HEK293 (cell line): ENCODE measurements around the gene RNF13.

Experiments
- CTCF ChIA-PET: fragments of 350-600 bp; formaldehyde crosslinking; extraction: SDS; loops from one replicate; lab custom pipeline; 2021; ENCODE audit warnings: antibody characterized with exemption; lab: Yijun Ruan, JAX
- POLR2A ChIA-PET: fragments of 300-600 bp; formaldehyde crosslinking; extraction: SDS; loops from one replicate; lab custom pipeline; 2020; ENCODE audit warnings: antibody characterized with exemption, inconsistent platforms; lab: Yijun Ruan, JAX
- H3K27ac ChIP-seq: fragments of 200-500 bp; sonication (Bioruptor generic); 2 replicates; pipeline ENCODE4 v1.5.1; 2014; ENCODE audit warnings: low read depth, low read length, control low read depth, inconsistent platforms; ENCODE audit errors: extremely low read depth
- H3K36me3 ChIP-seq, 2 experiments: fragments of 200-500 bp in 1 of 2; sonication (Bioruptor generic) in 1 of 2; 1 replicate in 1 of 2; 2 replicates in 1 of 2; pipeline ENCODE4 v1.5.1; 2014 to 2017; ENCODE audit warnings: inconsistent platforms in 2 of 2, low read length in 2 of 2; ENCODE audit not compliant: control insufficient read depth in 2 of 2, insufficient read depth in 1 of 2
- H3K4me1 ChIP-seq: fragments of 200-500 bp; sonication (Bioruptor generic); 2 replicates; pipeline ENCODE4 v1.5.1; 2014; ENCODE audit warnings: mild to moderate bottlenecking, low read length, inconsistent platforms; ENCODE audit not compliant: control insufficient read depth, insufficient read depth
- H3K4me3 ChIP-seq: 2 replicates; pipeline ENCODE4 v1.5.1; 2011; ENCODE audit warnings: low read depth, mild to moderate bottlenecking, control low read depth, low read length, moderate library complexity
- H3K9me3 ChIP-seq: fragments of 200-500 bp; sonication (Bioruptor generic); 2 replicates; pipeline ENCODE4 v1.5.1; 2014; ENCODE audit warnings: low read depth, low read length, inconsistent platforms; ENCODE audit not compliant: control insufficient read depth, insufficient read depth
- OSR2 ChIP-seq: fragments of 450-650 bp; formaldehyde crosslinking; IDR thresholded peaks from 2 replicates; pipeline ENCODE4 v1.5.1; 2016; ENCODE audit warnings: missing biosample characterization, missing genetic modification characterization
- RBAK ChIP-seq: fragments of 450-650 bp; formaldehyde crosslinking; IDR thresholded peaks from 2 replicates; pipeline ENCODE4 v1.5.1; 2016; ENCODE audit warnings: missing biosample characterization, missing genetic modification characterization
- REPIN1 ChIP-seq: fragments of 450-650 bp; formaldehyde crosslinking; IDR thresholded peaks from 2 replicates; pipeline ENCODE4 v1.5.1; 2017; ENCODE audit warnings: missing biosample characterization, missing genetic modification characterization, low read depth
- REST ChIP-seq: fragments of 450-650 bp; formaldehyde crosslinking; IDR thresholded peaks from 2 replicates; pipeline ENCODE4 v1.5.1; 2016; ENCODE audit warnings: missing biosample characterization, missing genetic modification characterization
- SP7 ChIP-seq: fragments of 450-650 bp; formaldehyde crosslinking; IDR thresholded peaks from 2 replicates; pipeline ENCODE4 v1.5.1; 2016; ENCODE audit warnings: missing biosample characterization, missing genetic modification characterization
- ZBTB7A ChIP-seq: fragments of 450-650 bp; formaldehyde crosslinking; IDR thresholded peaks from 2 replicates; pipeline ENCODE4 v1.5.1; 2016; ENCODE audit warnings: low read depth, missing biosample characterization, missing genetic modification characterization
- ZNF133 ChIP-seq: fragments of 450-650 bp; formaldehyde crosslinking; IDR thresholded peaks from 2 replicates; pipeline ENCODE4 v1.5.1; 2016; ENCODE audit warnings: missing biosample characterization, missing genetic modification characterization
- ZNF398 ChIP-seq: fragments of 450-650 bp; formaldehyde crosslinking; IDR thresholded peaks from 2 replicates; pipeline ENCODE4 v1.5.1; 2017; ENCODE audit warnings: missing biosample characterization, missing genetic modification characterization
- ZNF404 ChIP-seq: fragments of 450-650 bp; formaldehyde crosslinking; IDR thresholded peaks from 2 replicates; pipeline ENCODE4 v1.5.1; 2017; ENCODE audit warnings: missing biosample characterization, missing genetic modification characterization
- ZNF629 ChIP-seq: fragments of 450-650 bp; formaldehyde crosslinking; IDR thresholded peaks from 2 replicates; pipeline ENCODE4 v1.5.1; 2017; ENCODE audit warnings: missing biosample characterization, missing genetic modification characterization
- ZNF747 ChIP-seq: fragments of 450-650 bp; formaldehyde crosslinking; IDR thresholded peaks from 2 replicates; pipeline ENCODE4 v1.5.1; 2016; ENCODE audit warnings: missing biosample characterization, missing genetic modification characterization
- ZSCAN18 ChIP-seq: fragments of 450-650 bp; formaldehyde crosslinking; IDR thresholded peaks from 2 replicates; pipeline ENCODE4 v1.5.1; 2016; ENCODE audit warnings: missing biosample characterization, missing genetic modification characterization
- TF ChIP-seq, protein P1 (sequence below): fragments of 450-650 bp; formaldehyde crosslinking; IDR thresholded peaks from 2 replicates; pipeline ENCODE4 v1.5.1; 2016; ENCODE audit warnings: missing biosample characterization, missing genetic modification characterization
- TF ChIP-seq, protein P2 (sequence below): fragments of 450-650 bp; formaldehyde crosslinking; IDR thresholded peaks from 2 replicates; pipeline ENCODE4 v1.5.1; 2016; ENCODE audit warnings: missing biosample characterization, missing genetic modification characterization
- TF ChIP-seq, protein P3 (sequence below): fragments of 450-650 bp; formaldehyde crosslinking; IDR thresholded peaks from 2 replicates; pipeline ENCODE4 v1.5.1; 2017; ENCODE audit warnings: missing biosample characterization, mild to moderate bottlenecking, missing genetic modification characterization, moderate library complexity

RNF13 gene

GRCh38 chr3:149965278-149965677 lies 152.3 kb downstream of the RNF13 start:
- Histone ChIP-seq H3K4me3 (no peak overlapping the region), H3K27ac (no peak overlapping the region), H3K36me3 (peaks cover 0 to 52% of the 10 kb centered on the region in 2 experiments; a peak in 2 of 3 replicates), H3K4me1 (no peaks in the 10 kb centered on the region; the same call in 1 of the 2 replicates), H3K9me3 (no peaks in the 10 kb centered on the region)
- TF ChIP-seq REPIN1 (no peak), ZNF133 (no peak), REST (tag by site-specific recombination) (no peak), ZNF747 (tag by site-specific recombination) (no peak), ZNF629 (tag by site-specific recombination) (no peak), ZNF398 (tag by site-specific recombination) (no peak), ZNF404 (tag by site-specific recombination) (no peak), RBAK (no peak), ZSCAN18 (no peak), OSR2 (tag by site-specific recombination) (no peak), SP7 (tag by site-specific recombination) (no peak), ZBTB7A (tag by site-specific recombination) (no peak)
- TF ChIP-seq, protein P1, sequence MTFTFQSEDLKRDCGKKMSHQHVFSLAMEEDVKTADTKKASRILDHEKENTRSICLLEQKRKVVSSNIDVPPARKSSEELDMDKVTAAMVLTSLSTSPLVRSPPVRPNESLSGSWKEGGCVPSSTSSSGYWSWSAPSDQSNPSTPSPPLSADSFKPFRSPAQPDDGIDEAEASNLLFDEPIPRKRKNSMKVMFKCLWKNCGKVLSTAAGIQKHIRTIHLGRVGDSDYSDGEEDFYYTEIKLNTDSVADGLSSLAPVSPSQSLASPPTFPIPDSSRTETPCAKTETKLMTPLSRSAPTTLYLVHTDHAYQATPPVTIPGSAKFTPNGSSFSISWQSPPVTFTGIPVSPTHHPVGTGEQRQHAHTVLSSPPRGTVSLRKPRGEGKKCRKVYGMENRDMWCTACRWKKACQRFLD: no peak
- TF ChIP-seq, protein P2, sequence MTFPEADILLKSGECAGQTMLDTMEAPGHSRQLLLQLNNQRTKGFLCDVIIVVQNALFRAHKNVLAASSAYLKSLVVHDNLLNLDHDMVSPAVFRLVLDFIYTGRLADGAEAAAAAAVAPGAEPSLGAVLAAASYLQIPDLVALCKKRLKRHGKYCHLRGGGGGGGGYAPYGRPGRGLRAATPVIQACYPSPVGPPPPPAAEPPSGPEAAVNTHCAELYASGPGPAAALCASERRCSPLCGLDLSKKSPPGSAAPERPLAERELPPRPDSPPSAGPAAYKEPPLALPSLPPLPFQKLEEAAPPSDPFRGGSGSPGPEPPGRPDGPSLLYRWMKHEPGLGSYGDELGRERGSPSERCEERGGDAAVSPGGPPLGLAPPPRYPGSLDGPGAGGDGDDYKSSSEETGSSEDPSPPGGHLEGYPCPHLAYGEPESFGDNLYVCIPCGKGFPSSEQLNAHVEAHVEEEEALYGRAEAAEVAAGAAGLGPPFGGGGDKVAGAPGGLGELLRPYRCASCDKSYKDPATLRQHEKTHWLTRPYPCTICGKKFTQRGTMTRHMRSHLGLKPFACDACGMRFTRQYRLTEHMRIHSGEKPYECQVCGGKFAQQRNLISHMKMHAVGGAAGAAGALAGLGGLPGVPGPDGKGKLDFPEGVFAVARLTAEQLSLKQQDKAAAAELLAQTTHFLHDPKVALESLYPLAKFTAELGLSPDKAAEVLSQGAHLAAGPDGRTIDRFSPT: no peak
- TF ChIP-seq, protein P3, sequence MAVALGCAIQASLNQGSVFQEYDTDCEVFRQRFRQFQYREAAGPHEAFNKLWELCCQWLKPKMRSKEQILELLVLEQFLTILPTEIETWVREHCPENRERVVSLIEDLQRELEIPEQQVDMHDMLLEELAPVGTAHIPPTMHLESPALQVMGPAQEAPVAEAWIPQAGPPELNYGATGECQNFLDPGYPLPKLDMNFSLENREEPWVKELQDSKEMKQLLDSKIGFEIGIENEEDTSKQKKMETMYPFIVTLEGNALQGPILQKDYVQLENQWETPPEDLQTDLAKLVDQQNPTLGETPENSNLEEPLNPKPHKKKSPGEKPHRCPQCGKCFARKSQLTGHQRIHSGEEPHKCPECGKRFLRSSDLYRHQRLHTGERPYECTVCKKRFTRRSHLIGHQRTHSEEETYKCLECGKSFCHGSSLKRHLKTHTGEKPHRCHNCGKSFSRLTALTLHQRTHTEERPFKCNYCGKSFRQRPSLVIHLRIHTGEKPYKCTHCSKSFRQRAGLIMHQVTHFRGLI (tag by site-specific recombination): no peak
- ChIA-PET POLR2A (interaction anchor here (0.6 kb wide), 1 partner anchor 456 kb away, joined by 3 read pairs; no protein-coding TSS in a partner anchor), CTCF (interaction anchor here (0.6 to 4.0 kb wide), 6 partner anchors 19 to 258 kb away, joined by 3 to 31 read pairs (median 4); no protein-coding TSS in a partner anchor)
